ENCODE measurements around the gene PTPMT1.

DNA sequence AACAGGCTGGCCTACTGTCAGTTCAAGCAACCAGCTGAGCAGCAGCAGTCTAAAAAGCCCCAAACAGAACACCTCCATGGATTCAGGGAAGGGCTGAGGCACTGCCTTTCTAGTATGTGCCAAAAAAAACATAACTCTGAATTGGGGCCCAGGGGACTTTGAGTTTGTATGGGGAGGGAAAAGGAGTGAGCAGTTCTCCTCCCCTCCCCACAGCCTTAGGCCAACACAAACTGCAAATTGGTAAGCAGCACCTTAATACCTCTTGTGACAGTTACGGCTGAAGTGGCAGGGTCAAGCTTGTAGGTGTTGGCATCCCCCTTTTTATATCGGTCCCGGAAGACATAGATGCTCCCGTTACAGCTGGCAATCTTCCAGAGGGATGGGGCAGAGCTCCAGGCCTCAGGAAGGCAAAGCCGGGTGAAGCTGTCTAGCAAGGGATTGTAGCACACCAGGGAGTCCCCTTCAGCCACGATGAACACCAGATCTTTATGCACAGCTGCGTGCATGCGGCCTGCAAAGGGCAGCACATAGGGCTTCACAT lies 7.4 kb downstream of the PTPMT1 start:
- TF ChIP-seq, protein P1, sequence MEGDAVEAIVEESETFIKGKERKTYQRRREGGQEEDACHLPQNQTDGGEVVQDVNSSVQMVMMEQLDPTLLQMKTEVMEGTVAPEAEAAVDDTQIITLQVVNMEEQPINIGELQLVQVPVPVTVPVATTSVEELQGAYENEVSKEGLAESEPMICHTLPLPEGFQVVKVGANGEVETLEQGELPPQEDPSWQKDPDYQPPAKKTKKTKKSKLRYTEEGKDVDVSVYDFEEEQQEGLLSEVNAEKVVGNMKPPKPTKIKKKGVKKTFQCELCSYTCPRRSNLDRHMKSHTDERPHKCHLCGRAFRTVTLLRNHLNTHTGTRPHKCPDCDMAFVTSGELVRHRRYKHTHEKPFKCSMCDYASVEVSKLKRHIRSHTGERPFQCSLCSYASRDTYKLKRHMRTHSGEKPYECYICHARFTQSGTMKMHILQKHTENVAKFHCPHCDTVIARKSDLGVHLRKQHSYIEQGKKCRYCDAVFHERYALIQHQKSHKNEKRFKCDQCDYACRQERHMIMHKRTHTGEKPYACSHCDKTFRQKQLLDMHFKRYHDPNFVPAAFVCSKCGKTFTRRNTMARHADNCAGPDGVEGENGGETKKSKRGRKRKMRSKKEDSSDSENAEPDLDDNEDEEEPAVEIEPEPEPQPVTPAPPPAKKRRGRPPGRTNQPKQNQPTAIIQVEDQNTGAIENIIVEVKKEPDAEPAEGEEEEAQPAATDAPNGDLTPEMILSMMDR (IDR thresholded peaks at IDR 0.05; ENCODE audit: low read depth, low read length, poor library complexity, severe bottlenecking) = no peak
- no peak for TF ChIP-seq EZH2phosphoT487 (IDR thresholded peaks at IDR 0.05; ENCODE audit: borderline replicate concordance, low read length)

Measured in DOHH2 (cell line).